ENCODE results near the gene SCUBE1. TPM values are rescaled to one million over a fixed set of nuclear protein-coding genes. Genes with fewer than 3 reads are reported as not detected.

The SCUBE1 gene
- total and polyA plus RNA-seq, 2 experiments from 2014 or later, result 0.81 to 3.2 TPM

GRCh38 chr22:43171607-43172006 lies 171.6 kb downstream of the SCUBE1 start:
- no peak for DNase-seq (ENCODE audit: low spot score)
- Mint-ChIP-seq H3K27ac (no peak overlapping the region), H3K36me3 (ENCODE audit: low read depth) (peaks cover 73% of the 10 kb centered on the region), H3K9me3 (no peaks in the 10 kb centered on the region; the same call in 2 of the 3 replicates), H3K4me3 (no peak overlapping the region), H3K27me3 (ENCODE audit: insufficient read depth, low read depth, poor library complexity) (peaks cover 4% of the 10 kb centered on the region), H3K4me1 (no peaks in the 10 kb centered on the region)
- Histone ChIP-seq H3K4me3 (no peak overlapping the region), H3K9me2 (ENCODE audit: insufficient read depth) (no peaks in the 10 kb centered on the region), H3K4me2 (no peak overlapping the region), H3K36me3 (ENCODE audit: insufficient read depth) (peaks cover 13% of the 10 kb centered on the region; the same call in 1 of the 2 replicates), H3F3A (replicated peaks; ENCODE audit: low read depth) (0 out of 2 replicates have a peak, but pooled peaks cover 5% of the 10 kb centered on the region), H3K4me1 (ENCODE audit: insufficient read depth) (no peaks in the 10 kb centered on the region), H3K27ac (ENCODE audit: low read depth) (no peak overlapping the region), H4K20me1 (replicated peaks; ENCODE audit: insufficient read depth) (no peaks in the 10 kb centered on the region), H3K27me3 (ENCODE audit: insufficient read depth) (no peaks in the 10 kb centered on the region), H3K79me2 (replicated peaks; ENCODE audit: insufficient read depth) (no peaks in the 10 kb centered on the region), H2AFZ (no peak overlapping the region)
- TF ChIP-seq POLR2AphosphoS5 (IDR thresholded peaks at IDR 0.05; ENCODE audit: low read depth) (no peak), CREB1 (CRISPR knock-in tag; IDR thresholded peaks at IDR 0.05; ENCODE audit: low read depth) (no peak), STAT1 (IDR thresholded peaks at IDR 0.05; ENCODE audit: unreplicated experiment) (no peak), NANOG (IDR thresholded peaks at IDR 0.05; ENCODE audit: borderline replicate concordance) (no peak), ZNF114 (CRISPR knock-in tag; IDR thresholded peaks at IDR 0.05) (no peak), JUNB (IDR thresholded peaks at IDR 0.05; ENCODE audit: unreplicated experiment) (no peak)
- TF ChIP-seq, protein P1, sequence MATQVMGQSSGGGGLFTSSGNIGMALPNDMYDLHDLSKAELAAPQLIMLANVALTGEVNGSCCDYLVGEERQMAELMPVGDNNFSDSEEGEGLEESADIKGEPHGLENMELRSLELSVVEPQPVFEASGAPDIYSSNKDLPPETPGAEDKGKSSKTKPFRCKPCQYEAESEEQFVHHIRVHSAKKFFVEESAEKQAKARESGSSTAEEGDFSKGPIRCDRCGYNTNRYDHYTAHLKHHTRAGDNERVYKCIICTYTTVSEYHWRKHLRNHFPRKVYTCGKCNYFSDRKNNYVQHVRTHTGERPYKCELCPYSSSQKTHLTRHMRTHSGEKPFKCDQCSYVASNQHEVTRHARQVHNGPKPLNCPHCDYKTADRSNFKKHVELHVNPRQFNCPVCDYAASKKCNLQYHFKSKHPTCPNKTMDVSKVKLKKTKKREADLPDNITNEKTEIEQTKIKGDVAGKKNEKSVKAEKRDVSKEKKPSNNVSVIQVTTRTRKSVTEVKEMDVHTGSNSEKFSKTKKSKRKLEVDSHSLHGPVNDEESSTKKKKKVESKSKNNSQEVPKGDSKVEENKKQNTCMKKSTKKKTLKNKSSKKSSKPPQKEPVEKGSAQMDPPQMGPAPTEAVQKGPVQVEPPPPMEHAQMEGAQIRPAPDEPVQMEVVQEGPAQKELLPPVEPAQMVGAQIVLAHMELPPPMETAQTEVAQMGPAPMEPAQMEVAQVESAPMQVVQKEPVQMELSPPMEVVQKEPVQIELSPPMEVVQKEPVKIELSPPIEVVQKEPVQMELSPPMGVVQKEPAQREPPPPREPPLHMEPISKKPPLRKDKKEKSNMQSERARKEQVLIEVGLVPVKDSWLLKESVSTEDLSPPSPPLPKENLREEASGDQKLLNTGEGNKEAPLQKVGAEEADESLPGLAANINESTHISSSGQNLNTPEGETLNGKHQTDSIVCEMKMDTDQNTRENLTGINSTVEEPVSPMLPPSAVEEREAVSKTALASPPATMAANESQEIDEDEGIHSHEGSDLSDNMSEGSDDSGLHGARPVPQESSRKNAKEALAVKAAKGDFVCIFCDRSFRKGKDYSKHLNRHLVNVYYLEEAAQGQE (IDR thresholded peaks at IDR 0.05; ENCODE audit: unreplicated experiment), result no peak
- no peak for ATAC-seq

DNA sequence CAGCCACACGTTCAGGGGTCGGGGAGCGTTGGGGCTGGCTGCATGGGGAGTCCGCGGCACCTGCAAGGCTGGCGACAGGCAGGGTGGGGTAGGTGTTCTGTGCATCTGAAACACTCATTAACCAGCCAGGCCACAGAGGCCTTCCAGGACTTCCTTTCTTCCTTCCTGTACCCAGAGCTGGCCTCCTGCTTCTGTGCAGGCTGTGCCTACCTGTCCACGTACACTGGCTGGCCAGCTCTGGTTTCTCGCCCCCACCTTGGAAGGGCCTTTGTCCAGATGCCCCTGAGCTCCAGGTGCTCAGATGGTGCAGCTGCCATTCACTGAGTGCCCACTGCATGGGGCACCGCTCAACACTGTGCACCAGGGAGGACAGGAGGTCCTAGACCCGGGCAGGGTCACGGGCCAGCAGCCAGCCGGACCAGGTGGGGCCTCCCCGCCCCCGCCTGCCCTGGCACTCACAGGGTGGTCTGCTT lies 172.1 kb downstream of the SCUBE1 start:
- peaks cover 73% of the 10 kb centered on the region for H3K36me3 Mint-ChIP-seq (ENCODE audit: low read depth)
- ATAC-seq (no peak), DNase-seq (ENCODE audit: low spot score) (no peak)
- Histone ChIP-seq H3K36me3 (ENCODE audit: insufficient read depth) (peaks cover 13% of the 10 kb centered on the region; the same call in 1 of the 2 replicates), H3K4me3 (no peak overlapping the region), H3K79me2 (replicated peaks; ENCODE audit: insufficient read depth) (no peaks in the 10 kb centered on the region), H4K20me1 (replicated peaks; ENCODE audit: insufficient read depth) (no peaks in the 10 kb centered on the region), H3F3A (replicated peaks; ENCODE audit: low read depth) (0 out of 2 replicates have a peak, but pooled peaks cover 5% of the 10 kb centered on the region), H3K27me3 (ENCODE audit: insufficient read depth) (no peaks in the 10 kb centered on the region), H3K9me2 (ENCODE audit: insufficient read depth) (no peaks in the 10 kb centered on the region), H3K4me1 (ENCODE audit: insufficient read depth) (no peaks in the 10 kb centered on the region), H2AFZ (no peak overlapping the region), H3K27ac (ENCODE audit: low read depth) (no peak overlapping the region), H3K4me2 (no peak overlapping the region)
- H3K27me3 Mint-ChIP-seq (ENCODE audit: insufficient read depth, low read depth, poor library complexity), result peaks cover 4% of the 10 kb centered on the region
- peaks cover 2% of the 10 kb centered on the region; the same call in 2 of the 3 replicates for H3K9me3 Mint-ChIP-seq
- H3K4me1 Mint-ChIP-seq, result no peaks in the 10 kb centered on the region; the same call in 2 of the 3 replicates
- no peak overlapping the region for H3K4me3 Mint-ChIP-seq
- H3K27ac Mint-ChIP-seq, result no peak overlapping the region
- no peak for TF ChIP-seq STAT1 (IDR thresholded peaks at IDR 0.05; ENCODE audit: unreplicated experiment)
- no peak for TF ChIP-seq EZH2 (IDR thresholded peaks at IDR 0.05; ENCODE audit: low read depth, unreplicated experiment)
- TF ChIP-seq, protein P1 (IDR thresholded peaks at IDR 0.05; ENCODE audit: unreplicated experiment), result no peak
- TF ChIP-seq, protein P2, sequence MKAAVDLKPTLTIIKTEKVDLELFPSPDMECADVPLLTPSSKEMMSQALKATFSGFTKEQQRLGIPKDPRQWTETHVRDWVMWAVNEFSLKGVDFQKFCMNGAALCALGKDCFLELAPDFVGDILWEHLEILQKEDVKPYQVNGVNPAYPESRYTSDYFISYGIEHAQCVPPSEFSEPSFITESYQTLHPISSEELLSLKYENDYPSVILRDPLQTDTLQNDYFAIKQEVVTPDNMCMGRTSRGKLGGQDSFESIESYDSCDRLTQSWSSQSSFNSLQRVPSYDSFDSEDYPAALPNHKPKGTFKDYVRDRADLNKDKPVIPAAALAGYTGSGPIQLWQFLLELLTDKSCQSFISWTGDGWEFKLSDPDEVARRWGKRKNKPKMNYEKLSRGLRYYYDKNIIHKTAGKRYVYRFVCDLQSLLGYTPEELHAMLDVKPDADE (IDR thresholded peaks at IDR 0.05), result no peak
- no peak for TF ChIP-seq JUNB (IDR thresholded peaks at IDR 0.05; ENCODE audit: unreplicated experiment)
- TF ChIP-seq, protein P3, sequence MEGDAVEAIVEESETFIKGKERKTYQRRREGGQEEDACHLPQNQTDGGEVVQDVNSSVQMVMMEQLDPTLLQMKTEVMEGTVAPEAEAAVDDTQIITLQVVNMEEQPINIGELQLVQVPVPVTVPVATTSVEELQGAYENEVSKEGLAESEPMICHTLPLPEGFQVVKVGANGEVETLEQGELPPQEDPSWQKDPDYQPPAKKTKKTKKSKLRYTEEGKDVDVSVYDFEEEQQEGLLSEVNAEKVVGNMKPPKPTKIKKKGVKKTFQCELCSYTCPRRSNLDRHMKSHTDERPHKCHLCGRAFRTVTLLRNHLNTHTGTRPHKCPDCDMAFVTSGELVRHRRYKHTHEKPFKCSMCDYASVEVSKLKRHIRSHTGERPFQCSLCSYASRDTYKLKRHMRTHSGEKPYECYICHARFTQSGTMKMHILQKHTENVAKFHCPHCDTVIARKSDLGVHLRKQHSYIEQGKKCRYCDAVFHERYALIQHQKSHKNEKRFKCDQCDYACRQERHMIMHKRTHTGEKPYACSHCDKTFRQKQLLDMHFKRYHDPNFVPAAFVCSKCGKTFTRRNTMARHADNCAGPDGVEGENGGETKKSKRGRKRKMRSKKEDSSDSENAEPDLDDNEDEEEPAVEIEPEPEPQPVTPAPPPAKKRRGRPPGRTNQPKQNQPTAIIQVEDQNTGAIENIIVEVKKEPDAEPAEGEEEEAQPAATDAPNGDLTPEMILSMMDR (conservative IDR thresholded peaks at IDR 0.05; ENCODE audit: low read depth in 2 of 2), result no peak
- TF ChIP-seq POLR2AphosphoS5 (IDR thresholded peaks at IDR 0.05; ENCODE audit: low read depth), result no peak
- no peak for TF ChIP-seq NANOG (IDR thresholded peaks at IDR 0.05; ENCODE audit: borderline replicate concordance)
- TF ChIP-seq CREB1 (CRISPR knock-in tag; IDR thresholded peaks at IDR 0.05; ENCODE audit: low read depth), result no peak
- no peak for TF ChIP-seq EZH2phosphoT487 (IDR thresholded peaks at IDR 0.05; ENCODE audit: unreplicated experiment)
